GM12875 (cell line): ENCODE results near the gene ZNF276.

Experiments
- H3K4me3 ChIP-seq: one replicate; pipeline ENCODE4 v1.5.1; 2011; ENCODE audit warnings: low read depth, low read length, control low read depth
- CTCF ChIP-seq: IDR thresholded peaks from 2 replicates; pipeline ENCODE4 v1.5.1; 2011; ENCODE audit warnings: low read depth, mild to moderate bottlenecking, control low read depth, inconsistent platforms, low read length, moderate library complexity, borderline replicate concordance; ENCODE audit not compliant: insufficient read depth

ZNF276 gene

GRCh38 chr16:89710709-89711564, 10.4 kb upstream of the ZNF276 start:
- H3K4me3 ChIP-seq: no peak overlapping the region
- TF ChIP-seq CTCF: no peak

GRCh38 chr16:89711601-89712273, 9.6 kb upstream of the ZNF276 start:
- H3K4me3 ChIP-seq: peak overlapping the region; percentile 80
- no peak for TF ChIP-seq CTCF

GRCh38 chr16:89712274-89712781, 9.0 kb upstream of the ZNF276 start:
- peak overlapping the region; percentile 80 for H3K4me3 ChIP-seq
- no peak for TF ChIP-seq CTCF

GRCh38 chr16:89716493-89716892, 4.8 kb upstream of the ZNF276 start:
- TF ChIP-seq CTCF: no peak
- H3K4me3 ChIP-seq: no peak overlapping the region

- no peak overlapping the region for H3K4me3 ChIP-seq
- no peak for TF ChIP-seq CTCF
Measured at GRCh38 chr16:89716916-89717687, 4.2 kb upstream of the ZNF276 start.

GRCh38 chr16:89717688-89718505, 3.4 kb upstream of the ZNF276 start:
- no peak for TF ChIP-seq CTCF
- H3K4me3 ChIP-seq: no peak overlapping the region
